ENCODE measurements around the gene MAP3K12.
"Not testable (repeated sequence)": the region's sequence is repeated elsewhere in the genome, so short reads cannot be mapped to it uniquely, and the experiment has no call there.

The MAP3K12 gene
- total RNA-seq: 24.6 to 48.6 (median 37.6) reads per million in 4 experiments

GRCh38 chr12:53499266-53500141 is at the start of gene MAP3K12:
MAP3K12 (minus strand) TSS chr12:53499458; CDS start chr12:53487391, 12,067 bp downstream.
- peak; percentile 34 for DNase-seq

- not testable (repeated sequence) for DNase-seq
Observed at GRCh38 chr12:53548354-53548753, 49.1 kb upstream of the MAP3K12 start.

GRCh38 chr12:53543539-53543938 is 44.3 kb upstream of the MAP3K12 start:
- no peak for DNase-seq

- DNase-seq: no peak
Observed at GRCh38 chr12:53539526-53539925, 40.3 kb upstream of the MAP3K12 start.

GRCh38 chr12:53538209-53538689 is 39.0 kb upstream of the MAP3K12 start:
- DNase-seq: no peak

GRCh38 chr12:53536962-53537361 is 37.7 kb upstream of the MAP3K12 start:
- DNase-seq: no peak

GRCh38 chr12:53533471-53533870 is 34.2 kb upstream of the MAP3K12 start:
- DNase-seq: no peak

- DNase-seq: no peak
Observed at GRCh38 chr12:53532524-53533445, 33.5 kb upstream of the MAP3K12 start.

GRCh38 chr12:53532021-53532420 is 32.8 kb upstream of the MAP3K12 start:
- no peak for DNase-seq

GRCh38 chr12:53530920-53531319 is 31.7 kb upstream of the MAP3K12 start:
- no peak for DNase-seq

GRCh38 chr12:53530061-53530460 is 30.8 kb upstream of the MAP3K12 start:
- no peak for DNase-seq

- no peak for DNase-seq
Observed at GRCh38 chr12:53524476-53524875, 25.2 kb upstream of the MAP3K12 start.

GRCh38 chr12:53523131-53523530 is 23.9 kb upstream of the MAP3K12 start:
- DNase-seq: no peak

GRCh38 chr12:53518381-53518780 is 19.1 kb upstream of the MAP3K12 start:
- DNase-seq: no peak

GRCh38 chr12:53516758-53517455 is 17.6 kb upstream of the MAP3K12 start:
- DNase-seq: no peak

- no peak for DNase-seq
Observed at GRCh38 chr12:53515291-53515680, 16.0 kb upstream of the MAP3K12 start.

GRCh38 chr12:53514628-53515290 is 15.5 kb upstream of the MAP3K12 start:
- DNase-seq: no peak

- no peak for DNase-seq
Observed at GRCh38 chr12:53513712-53514410, 14.6 kb upstream of the MAP3K12 start.

- no peak for DNase-seq
Observed at GRCh38 chr12:53510181-53510812, 11.0 kb upstream of the MAP3K12 start.

GRCh38 chr12:53508534-53509170 is 9.4 kb upstream of the MAP3K12 start:
- DNase-seq: peak; percentile 70

- no peak for DNase-seq
Observed at GRCh38 chr12:53507603-53507885, 8.3 kb upstream of the MAP3K12 start.
